Mesothelial cell of epicardium (in vitro differentiated cells): Measurements from ENCODE around the gene CASS4. TPM values are rescaled to one million over a fixed set of nuclear protein-coding genes. Genes with fewer than 3 reads are reported as not detected.
"Not testable (repeated sequence)": the region's sequence is repeated elsewhere in the genome, so short reads cannot be mapped to it uniquely, and the experiment has no call there.

Experiments
- DNase-seq, 2 experiments: peaks; one replicate each; pipeline ENCODE4 v3.0.0; 2021; ENCODE audit warnings: low spot score in 2 of 2; ENCODE audit not compliant: unreplicated experiment in 2 of 2
- H3K27ac Mint-ChIP-seq: 2 replicates; pipeline ENCODE4 v1.8.0; 2021; ENCODE audit warnings: mixed read lengths
- H3K27me3 Mint-ChIP-seq: 2 replicates; pipeline ENCODE4 v1.8.0; 2021; ENCODE audit warnings: low read depth, mixed read lengths
- H3K36me3 Mint-ChIP-seq: 2 replicates; pipeline ENCODE4 v1.8.0; 2021; ENCODE audit warnings: mixed read lengths
- H3K4me1 Mint-ChIP-seq: 2 replicates; pipeline ENCODE4 v1.8.0; 2021; ENCODE audit warnings: mixed read lengths
- H3K4me3 Mint-ChIP-seq: 2 replicates; pipeline ENCODE4 v1.8.0; 2021; ENCODE audit warnings: mild to moderate bottlenecking, moderate library complexity, mixed read lengths
- H3K9me3 Mint-ChIP-seq: 2 replicates; pipeline ENCODE4 v1.8.0; 2021; ENCODE audit warnings: mixed read lengths
- total RNA-seq: library from RNA; stranded (reverse); gene quantifications from 3 replicates; pipeline ENCODE4 v1.2.1, GENCODE V29; 2021
- TF ChIP-seq, protein P1 (sequence below): fragments of 200-600 bp; sonication (generic); IDR thresholded peaks from one replicate; pipeline ENCODE4 v1.5.0; 2021; ENCODE audit warnings: antibody characterized with exemption; ENCODE audit not compliant: unreplicated experiment

The CASS4 gene
- total RNA-seq, 1 donor from 2014 or later, result 0.67 TPM

DNA sequence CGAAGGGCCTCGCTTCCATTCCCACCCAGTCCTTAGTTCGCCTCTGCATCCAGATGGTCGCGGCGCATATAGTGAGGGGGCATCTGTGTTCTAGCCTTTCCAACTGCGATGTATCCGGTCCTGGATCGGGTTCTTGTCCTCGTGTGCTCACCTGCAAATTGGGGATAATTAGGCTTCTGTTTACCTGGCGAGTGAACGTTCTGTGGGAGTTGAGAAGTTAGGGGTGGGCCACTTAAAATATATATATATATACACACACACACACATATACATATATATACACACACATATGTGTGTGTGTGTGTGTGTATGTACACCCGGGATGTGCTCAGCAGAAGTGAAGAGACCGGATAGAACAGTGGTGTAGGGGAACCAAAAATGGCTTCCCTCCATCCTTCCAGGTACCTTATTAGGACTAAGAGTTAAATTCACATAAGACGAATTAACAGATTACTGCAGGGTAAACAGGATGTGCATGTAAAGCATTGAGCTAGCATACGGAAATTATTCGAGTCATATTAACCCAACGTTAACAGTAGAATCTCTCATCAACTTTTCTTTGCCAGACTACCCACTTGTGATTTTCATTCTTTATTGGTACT, 19.1 kb upstream of the CASS4 start:
- Mint-ChIP-seq H3K27ac (peak overlapping the region; percentile 60), H3K4me3 (no peak overlapping the region), H3K36me3 (peaks cover 27% of the 10 kb centered on the region), H3K4me1 (peaks cover 23% of the 10 kb centered on the region), H3K9me3 (no peaks in the 10 kb centered on the region), H3K27me3 (no peaks in the 10 kb centered on the region)
- no peak for DNase-seq
- TF ChIP-seq, protein P1, sequence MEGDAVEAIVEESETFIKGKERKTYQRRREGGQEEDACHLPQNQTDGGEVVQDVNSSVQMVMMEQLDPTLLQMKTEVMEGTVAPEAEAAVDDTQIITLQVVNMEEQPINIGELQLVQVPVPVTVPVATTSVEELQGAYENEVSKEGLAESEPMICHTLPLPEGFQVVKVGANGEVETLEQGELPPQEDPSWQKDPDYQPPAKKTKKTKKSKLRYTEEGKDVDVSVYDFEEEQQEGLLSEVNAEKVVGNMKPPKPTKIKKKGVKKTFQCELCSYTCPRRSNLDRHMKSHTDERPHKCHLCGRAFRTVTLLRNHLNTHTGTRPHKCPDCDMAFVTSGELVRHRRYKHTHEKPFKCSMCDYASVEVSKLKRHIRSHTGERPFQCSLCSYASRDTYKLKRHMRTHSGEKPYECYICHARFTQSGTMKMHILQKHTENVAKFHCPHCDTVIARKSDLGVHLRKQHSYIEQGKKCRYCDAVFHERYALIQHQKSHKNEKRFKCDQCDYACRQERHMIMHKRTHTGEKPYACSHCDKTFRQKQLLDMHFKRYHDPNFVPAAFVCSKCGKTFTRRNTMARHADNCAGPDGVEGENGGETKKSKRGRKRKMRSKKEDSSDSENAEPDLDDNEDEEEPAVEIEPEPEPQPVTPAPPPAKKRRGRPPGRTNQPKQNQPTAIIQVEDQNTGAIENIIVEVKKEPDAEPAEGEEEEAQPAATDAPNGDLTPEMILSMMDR, result no peak

DNA sequence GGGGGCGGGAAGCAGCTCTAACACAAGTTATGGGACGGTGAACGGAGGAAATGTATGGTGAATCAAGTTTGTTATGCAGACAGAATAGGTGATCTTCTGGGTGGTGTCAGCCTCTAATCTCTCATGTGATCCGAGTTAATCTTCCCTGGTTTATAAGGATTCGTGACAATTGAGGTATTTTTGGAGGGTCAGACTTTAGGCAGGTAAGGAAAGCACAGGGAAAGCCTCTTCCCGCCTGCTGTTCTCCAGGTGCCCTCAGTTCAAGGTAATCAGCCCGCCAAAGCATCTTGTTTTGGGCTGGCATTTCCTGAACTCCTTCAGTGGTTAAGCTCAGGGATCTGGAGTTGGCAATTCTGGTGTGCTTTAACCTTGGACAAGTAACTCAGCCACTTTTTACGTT, 18.4 kb upstream of the CASS4 start:
- Mint-ChIP-seq H3K27ac (peak overlapping the region; percentile 31), H3K27me3 (no peaks in the 10 kb centered on the region), H3K36me3 (peaks cover 30% of the 10 kb centered on the region), H3K4me1 (peaks cover 23% of the 10 kb centered on the region), H3K4me3 (no peak overlapping the region), H3K9me3 (no peaks in the 10 kb centered on the region)
- no peak for DNase-seq
- TF ChIP-seq, protein P1, result no peak

DNA sequence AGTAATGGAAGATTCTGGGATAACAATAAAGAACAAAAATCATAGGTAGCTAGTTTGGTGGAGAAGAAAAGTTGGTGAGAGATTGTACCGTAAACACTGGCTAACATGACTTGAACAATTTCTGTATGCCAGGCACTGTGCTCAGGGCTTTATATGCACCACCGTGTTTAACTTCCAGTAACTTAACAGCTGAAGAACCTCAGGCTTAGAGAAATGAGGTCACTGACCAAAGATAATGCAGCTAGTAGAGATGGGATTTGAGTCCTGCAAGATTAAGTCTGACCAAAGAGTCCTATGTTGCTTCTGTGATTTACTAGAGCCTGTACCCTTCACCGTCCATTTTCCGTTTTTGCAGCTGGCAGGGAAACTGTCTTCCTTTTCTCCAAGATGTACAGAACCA, 16.9 kb upstream of the CASS4 start:
- Mint-ChIP-seq H3K27me3 (no peaks in the 10 kb centered on the region), H3K27ac (no peak overlapping the region), H3K36me3 (peaks cover 31% of the 10 kb centered on the region), H3K4me1 (peaks cover 26% of the 10 kb centered on the region), H3K4me3 (no peak overlapping the region), H3K9me3 (no peaks in the 10 kb centered on the region)
- TF ChIP-seq, protein P1, result no peak
- DNase-seq, result no peak

DNA sequence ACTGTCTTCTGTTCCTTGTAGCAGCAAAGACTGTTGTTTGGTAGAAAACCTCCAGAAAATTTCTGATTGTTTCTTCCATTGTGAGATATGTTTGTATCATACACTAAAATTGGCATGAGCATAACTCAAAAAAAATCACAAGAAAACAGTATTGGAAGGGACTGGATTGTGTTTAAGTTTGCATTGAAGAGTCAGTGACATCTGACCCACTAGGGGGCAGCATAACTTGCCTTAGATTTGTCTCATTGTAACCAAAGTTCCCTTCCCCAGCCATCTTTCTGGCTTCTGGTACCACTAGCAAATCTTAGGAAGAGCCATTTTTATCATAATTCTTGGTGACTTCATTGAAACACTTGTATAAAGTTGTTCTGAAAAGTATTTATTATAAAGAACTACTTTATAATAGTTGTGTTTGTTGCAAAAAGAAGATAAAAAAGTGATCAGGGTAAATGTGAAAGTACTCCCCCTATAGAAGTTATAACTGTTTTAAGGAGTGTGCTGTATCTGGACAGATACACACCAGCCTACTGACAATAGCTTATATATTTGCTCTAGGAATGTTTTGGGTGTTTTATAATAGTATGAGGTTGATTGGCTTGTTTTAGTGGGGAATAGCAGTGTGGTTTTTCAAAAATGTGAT, 11.9 kb upstream of the CASS4 start:
- Mint-ChIP-seq H3K4me3 (no peak overlapping the region), H3K4me1 (peaks cover 3% of the 10 kb centered on the region)
- DNase-seq, result no peak

DNA sequence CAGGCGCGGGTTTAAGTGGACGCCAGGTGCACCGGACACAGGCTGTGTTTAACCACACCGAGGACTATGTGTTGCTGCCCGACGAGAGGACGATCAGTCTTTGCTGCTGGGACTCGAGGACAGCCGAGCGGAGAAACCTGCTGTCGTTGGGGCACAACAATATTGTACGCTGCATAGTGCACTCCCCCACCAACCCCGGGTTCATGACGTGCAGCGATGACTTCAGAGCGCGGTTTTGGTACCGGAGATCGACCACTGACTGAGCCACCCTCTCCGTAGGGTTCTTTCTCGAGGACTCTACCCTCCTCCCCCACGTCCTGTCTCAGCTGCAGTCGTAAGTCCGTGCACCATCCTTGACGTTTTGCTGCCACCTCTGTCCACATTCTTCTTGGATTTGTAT, 8.6 kb upstream of the CASS4 start:
- no peak for DNase-seq
- Mint-ChIP-seq H3K4me3 (no peak overlapping the region), H3K9me3 (no peaks in the 10 kb centered on the region), H3K4me1 (peaks cover 3% of the 10 kb centered on the region), H3K27me3 (no peaks in the 10 kb centered on the region), H3K36me3 (peaks cover 41% of the 10 kb centered on the region), H3K27ac (no peak overlapping the region)
- TF ChIP-seq, protein P1, result no peak

More for the DNA sequence above, 11.9 kb upstream of the CASS4 start:
- TF ChIP-seq, protein P1, result peak; percentile 88
- no peak overlapping the region for H3K27ac Mint-ChIP-seq
- H3K27me3 Mint-ChIP-seq, result no peaks in the 10 kb centered on the region
- H3K9me3 Mint-ChIP-seq, result no peaks in the 10 kb centered on the region
- H3K36me3 Mint-ChIP-seq, result peaks cover 49% of the 10 kb centered on the region

DNA sequence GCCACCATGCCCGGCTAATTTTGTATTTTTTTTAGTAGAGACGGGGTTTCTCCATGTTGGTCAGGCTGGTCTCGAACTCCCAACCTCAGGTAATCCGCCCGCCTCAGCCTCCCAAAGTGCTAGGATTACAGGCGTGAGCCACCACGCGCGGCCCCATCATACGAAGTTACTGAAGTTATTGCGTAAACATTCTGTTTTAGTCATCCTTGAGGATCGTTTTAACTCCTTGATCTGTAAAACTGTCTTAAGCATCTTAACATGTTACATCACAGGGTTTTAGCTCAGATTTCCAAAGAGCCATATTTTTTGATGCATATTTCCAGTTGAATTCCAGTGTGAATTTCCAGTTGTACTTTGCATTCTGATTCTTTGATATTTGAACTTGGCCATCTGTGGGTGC, 6.7 kb upstream of the CASS4 start:
- not testable (repeated sequence) for H3K4me3 Mint-ChIP-seq, H3K27me3 Mint-ChIP-seq, DNase-seq, H3K27ac Mint-ChIP-seq, H3K9me3 Mint-ChIP-seq, H3K4me1 Mint-ChIP-seq
- peaks cover 35% of the 10 kb centered on the region for H3K36me3 Mint-ChIP-seq
